HG03196 (cell line): ENCODE measurements around the gene GNG8.

ENCODE experiments used
- ATAC-seq: cut with Tn5 transposase; IDR thresholded peaks from one replicate; pipeline ENCODE4 v1.9.1; 2021; ENCODE audit not compliant: unreplicated experiment

Gene GNG8

DNA sequence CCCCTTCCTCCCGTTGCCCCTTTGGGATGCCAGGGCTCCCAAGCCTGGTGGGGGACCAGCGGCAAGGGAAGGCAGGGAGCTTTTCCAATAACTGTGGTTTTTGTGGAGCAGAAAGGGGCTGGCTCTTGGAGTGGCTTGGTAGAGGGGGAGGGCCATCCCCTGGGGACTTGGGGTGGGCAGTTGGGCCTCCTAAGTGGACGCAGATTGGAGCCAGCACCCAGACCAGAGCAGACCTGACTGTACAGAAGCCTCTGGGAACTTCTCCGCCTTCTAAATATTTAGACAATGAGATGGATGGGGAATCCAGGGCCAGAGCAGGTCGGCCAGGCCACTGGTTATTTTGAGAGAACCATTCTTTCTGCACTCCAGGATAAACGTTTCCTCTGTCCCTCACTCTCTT, 15.3 kb downstream of the GNG8 start:
- no peak for ATAC-seq

- ATAC-seq: no peak
Measured at GRCh38 chr19:46620267-46620666, 15.7 kb downstream of the GNG8 start.

GRCh38 chr19:46618670-46619231, 17.3 kb downstream of the GNG8 start:
- ATAC-seq: no peak

DNA sequence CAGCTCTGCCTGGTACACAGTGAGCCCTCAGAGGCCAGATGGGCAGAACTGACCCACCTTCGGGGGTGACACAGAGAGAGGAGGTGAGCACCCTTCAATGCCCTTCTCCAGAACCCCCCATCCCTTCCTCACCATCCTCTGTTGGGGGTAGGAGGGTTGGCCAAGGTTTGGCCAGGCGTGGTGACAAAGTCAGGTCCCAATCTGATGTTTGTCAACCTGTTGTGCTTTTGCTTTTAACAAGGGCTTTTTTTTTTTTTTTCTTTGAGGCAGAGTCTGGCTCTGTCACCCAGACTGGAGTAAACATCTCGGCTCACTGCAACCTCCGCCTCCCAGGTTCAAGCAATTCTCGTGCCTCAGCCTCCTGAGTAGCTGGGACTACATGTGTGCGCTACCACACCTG, 18.4 kb downstream of the GNG8 start:
- ATAC-seq: no peak

DNA sequence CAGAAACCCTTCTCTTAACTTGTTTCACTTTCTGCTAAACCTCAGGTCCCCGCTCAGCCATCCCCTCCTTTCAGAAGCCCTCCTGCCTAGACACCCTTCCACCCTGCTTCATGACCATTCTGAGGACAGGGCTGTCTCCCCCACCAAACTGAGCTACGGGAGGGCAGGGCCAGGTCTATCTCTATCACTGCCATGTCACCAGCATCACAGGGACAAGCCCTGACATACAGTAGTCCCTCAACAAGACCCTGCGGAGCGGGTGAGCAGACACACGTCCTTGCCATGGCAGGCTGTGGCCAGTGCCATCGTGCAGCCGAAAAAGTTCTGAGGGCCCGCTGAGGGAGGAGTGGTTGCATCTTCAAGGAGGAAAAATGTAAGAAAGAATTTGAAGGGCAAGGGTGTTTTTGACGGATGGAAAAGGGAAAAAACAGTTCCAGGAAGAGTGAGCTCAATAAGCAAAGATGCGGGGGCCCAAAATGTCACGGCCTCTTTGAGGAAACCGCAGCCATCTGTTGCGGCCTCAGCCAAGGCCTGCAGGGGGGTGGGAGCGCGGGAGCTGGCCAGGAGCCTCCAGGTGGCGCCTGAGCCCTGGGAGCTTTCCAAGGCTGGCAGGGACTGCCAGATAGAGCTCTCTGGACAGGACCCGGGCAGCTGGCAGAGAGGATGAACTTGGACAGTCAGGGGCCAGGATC, 19.2 kb downstream of the GNG8 start:
- ATAC-seq: no peak

DNA sequence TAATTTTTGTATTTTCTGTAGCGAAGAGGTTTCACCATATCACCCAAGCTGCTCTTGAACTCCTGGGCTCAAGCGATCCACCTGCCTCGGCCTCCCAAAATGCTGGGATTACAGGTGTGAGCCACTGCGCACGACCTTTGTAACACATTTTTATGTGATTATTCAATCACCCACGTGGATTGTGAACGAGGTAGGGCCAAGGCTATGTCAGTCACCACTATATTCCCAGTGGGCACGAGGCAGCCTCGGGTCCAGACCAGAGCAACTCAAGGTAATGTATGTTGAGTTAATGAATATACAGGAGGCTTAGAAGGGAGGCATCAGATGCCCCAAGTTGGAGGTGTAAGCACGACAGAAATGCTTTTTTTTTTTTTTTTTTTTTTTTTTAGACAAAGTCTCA, 20.0 kb downstream of the GNG8 start:
- ATAC-seq: no peak

- no peak for ATAC-seq
Measured at GRCh38 chr19:46614114-46614722, 21.8 kb downstream of the GNG8 start.

DNA sequence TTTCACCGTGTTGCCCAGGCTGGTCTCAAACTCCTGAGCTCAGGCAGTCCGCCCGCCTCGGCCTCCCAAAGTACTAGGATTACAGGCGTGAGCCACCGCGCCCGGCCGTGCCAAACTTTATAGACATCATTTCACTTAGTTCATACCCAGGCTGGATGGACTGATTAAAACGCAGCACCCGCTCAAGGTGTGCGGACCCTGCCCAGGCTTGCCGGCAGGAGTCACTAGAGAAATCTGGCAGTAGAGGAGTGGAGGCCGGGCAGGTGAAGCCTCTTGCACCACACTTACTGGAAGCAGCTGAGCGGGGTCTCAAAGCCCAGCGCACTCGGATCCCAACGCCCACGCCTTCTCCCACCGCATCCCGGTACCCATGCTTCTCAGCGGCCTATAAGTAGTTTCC, 22.5 kb downstream of the GNG8 start:
- no peak for ATAC-seq

GRCh38 chr19:46611776-46612175, 24.2 kb downstream of the GNG8 start:
- ATAC-seq: no peak

DNA sequence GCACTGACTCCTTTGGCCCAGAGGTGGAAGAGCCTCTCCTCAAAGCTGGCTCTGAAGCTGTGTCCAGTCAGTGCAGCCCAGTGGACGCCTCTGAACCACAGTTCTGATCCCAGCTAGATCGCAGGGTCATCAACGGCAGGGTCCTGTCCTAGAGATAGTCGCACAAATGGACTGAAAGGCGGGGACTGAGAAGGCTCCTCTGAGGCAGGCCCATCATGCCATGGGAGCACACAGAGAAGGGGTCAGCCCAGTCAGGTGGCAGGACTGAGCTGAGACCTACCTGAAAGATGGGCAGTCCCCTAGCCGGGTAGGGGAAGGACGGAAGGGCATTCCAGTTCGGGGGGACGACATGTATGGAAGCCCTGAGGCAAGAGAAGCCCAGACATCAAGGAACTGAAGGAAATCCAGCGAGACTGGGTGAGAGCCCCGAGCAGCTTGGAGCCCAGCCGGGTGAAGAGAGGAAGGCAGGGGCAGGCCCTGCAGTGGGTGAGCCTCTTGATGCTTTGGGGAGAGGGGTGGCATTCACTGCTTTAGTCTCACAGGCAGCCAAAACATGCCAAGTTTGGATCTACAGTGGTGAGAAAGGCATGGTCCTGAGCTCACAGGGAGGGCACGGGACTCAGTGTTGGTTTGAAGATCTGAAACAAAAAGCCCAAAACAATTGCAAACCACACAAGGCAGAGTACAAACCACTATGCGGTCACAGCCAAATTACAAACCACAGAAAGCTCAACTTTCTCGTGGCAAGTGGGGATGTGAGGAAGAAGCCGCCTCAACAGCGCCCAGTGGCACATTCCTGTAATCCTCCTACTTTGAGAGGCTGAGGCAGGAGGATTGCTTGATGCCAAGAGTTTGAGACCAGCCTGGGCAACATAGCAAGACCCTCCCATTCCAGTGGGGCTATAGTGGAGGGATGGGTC, 24.9 kb downstream of the GNG8 start:
- ATAC-seq: no peak

GRCh38 chr19:46610413-46610775, 25.6 kb downstream of the GNG8 start:
- no peak for ATAC-seq

DNA sequence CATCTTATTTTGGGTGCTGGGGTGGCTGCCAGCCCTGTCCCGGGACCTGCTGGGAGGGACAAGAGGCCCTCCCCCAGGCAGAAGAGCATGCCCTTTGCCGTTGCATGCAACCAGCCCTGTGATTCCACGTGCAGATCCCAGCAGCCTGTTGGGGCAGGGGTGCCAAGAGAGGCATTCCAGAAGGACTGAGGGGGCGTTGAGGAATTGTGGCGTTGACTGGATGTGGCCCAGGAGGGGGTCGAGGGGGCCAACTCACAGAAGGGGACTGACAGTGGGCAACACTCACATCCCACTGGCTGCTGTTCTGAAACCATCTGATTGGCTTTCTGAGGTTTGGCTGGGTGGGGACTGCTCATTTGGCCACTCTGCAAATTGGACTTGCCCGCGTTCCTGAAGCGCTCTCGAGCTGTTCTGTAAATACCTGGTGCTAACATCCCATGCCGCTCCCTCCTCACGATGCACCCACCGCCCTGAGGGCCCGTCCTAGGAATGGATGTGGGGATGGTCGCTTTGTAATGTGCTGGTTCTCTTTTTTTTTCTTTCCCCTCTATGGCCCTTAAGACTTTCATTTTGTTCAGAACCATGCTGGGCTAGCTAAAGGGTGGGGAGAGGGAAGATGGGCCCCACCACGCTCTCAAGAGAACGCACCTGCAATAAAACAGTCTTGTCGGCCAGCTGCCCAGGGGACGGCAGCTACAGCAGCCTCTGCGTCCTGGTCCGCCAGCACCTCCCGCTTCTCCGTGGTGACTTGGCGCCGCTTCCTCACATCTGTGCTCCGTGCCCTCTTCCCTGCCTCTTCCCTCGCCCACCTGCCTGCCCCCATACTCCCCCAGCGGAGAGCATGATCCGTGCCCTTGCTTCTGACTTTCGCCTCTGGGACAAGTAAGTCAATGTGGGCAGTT, 26.2 kb downstream of the GNG8 start:
- no peak for ATAC-seq

DNA sequence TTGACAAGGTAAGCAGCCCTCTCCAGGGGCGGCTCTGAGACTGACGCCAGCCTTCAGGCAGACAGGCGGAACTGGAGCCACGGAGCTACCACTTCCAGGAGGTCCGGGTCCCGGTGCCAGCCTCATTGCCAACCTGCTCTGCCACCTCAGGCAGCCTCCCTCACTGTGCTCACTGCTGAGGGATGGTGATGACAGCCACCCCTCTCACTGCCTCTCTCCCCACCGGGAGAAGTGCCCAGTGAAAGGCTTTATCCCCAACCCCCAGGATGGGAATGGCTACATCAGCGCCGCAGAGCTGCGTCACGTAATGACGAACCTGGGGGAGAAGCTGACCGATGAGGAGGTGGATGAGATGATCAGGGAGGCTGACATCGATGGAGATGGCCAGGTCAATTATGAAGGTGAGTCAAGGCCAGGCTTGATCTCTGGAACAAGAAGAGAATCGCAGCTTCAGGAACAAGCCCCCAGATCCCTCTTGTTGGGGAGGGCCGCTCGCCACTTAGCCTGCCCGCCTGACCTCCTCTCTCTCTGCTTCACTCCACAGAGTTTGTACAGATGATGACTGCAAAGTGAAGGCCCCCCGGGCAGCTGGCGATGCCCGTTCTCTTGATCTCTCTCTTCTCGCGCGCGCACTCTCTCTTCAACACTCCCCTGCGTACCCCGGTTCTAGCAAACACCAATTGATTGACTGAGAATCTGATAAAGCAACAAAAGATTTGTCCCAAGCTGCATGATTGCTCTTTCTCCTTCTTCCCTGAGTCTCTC, 27.2 kb downstream of the GNG8 start:
- ATAC-seq: no peak

DNA sequence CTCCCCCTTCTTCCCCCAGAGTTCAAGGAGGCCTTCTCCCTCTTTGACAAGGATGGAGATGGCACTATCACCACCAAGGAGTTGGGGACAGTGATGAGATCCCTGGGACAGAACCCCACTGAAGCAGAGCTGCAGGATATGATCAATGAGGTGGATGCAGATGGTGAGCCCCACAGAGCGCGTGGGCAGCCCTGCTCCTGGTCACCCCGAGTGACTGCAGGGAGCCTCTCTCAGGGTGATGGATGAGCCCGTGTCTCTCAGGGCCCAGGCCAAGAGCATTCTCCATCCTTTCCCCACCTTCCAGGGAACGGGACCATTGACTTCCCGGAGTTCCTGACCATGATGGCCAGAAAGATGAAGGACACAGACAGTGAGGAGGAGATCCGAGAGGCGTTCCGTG, 27.8 kb downstream of the GNG8 start:
- no peak for ATAC-seq

- no peak for ATAC-seq
Measured at GRCh38 chr19:46607448-46607841, 28.6 kb downstream of the GNG8 start.

- ATAC-seq: no peak
Measured at GRCh38 chr19:46606681-46607447, 29.1 kb downstream of the GNG8 start.

DNA sequence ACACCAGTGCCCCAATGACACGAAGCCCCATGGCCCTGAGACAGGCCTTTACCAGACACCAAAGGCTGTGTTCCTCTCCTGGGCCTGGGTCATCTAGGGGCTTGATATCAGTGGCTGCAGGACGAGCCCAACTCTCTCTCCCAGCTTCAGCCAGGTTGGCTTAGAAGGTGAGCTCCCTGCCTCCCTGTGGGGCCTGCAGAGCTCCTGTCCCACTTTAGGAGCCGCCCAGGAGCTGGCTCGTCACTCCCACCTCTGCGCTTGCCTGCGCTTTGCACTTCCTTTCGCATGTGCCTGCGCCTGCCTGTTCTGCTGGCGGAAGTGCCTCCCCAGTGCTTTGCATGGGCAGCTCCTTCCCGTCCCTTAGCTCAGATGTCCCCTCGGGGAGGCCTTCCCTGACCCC, 30.0 kb downstream of the GNG8 start:
- no peak for ATAC-seq

GRCh38 chr19:46605356-46605821, 30.6 kb downstream of the GNG8 start:
- ATAC-seq: no peak

- ATAC-seq: no peak
Measured at GRCh38 chr19:46604781-46605355, 31.1 kb downstream of the GNG8 start.
